GM12874 (cell line): ENCODE data around the gene ARL4A.

Experiments used
- TF ChIP-seq, protein P1 (sequence below): IDR thresholded peaks from 2 replicates; pipeline ENCODE4 v1.5.1; 2011; ENCODE audit warnings: low read depth, mild to moderate bottlenecking, control low read depth, low read length, moderate library complexity; ENCODE audit not compliant: insufficient read depth

The ARL4A gene

DNA sequence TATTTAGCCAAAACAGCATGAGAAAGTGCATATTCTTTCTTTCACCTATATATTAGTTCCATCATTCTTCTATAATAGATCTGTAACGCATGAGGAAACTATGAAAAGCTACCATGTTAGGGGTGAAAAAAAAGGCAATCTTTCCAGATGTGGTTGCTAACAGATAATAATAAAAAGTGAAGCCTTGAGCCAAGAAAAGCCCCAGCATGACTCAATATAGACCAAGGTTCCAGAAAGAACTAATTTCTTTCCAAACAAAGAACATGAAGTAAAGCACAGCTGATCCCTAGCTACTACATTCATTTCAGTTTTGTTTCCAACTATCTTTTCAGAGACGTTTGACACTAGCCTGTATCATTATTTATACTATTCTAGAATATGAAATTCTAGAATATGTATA, 16.4 kb downstream of the ARL4A start:
- TF ChIP-seq, protein P1, sequence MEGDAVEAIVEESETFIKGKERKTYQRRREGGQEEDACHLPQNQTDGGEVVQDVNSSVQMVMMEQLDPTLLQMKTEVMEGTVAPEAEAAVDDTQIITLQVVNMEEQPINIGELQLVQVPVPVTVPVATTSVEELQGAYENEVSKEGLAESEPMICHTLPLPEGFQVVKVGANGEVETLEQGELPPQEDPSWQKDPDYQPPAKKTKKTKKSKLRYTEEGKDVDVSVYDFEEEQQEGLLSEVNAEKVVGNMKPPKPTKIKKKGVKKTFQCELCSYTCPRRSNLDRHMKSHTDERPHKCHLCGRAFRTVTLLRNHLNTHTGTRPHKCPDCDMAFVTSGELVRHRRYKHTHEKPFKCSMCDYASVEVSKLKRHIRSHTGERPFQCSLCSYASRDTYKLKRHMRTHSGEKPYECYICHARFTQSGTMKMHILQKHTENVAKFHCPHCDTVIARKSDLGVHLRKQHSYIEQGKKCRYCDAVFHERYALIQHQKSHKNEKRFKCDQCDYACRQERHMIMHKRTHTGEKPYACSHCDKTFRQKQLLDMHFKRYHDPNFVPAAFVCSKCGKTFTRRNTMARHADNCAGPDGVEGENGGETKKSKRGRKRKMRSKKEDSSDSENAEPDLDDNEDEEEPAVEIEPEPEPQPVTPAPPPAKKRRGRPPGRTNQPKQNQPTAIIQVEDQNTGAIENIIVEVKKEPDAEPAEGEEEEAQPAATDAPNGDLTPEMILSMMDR, result no peak

DNA sequence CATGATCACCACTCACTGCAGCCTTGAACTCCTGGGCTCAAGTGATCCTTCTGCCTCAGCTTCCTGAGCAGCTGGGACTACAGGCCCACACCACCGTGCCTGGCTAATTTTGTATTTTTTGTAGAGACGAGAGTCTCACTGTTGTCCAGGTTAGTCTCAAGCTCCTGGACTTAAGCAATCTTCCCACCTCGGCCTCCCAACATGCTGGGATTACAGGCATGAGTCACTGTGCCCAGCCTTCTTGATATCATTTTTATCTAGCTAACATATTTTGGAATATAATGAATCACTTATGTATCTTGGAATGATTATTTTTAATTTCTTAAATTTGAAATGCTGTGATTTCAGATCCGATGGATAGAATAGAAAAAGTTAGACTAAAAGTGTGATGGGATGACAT, 18.4 kb downstream of the ARL4A start:
- TF ChIP-seq, protein P1, result no peak

GRCh38 chr7:12706900-12707536, 19.6 kb downstream of the ARL4A start:
- TF ChIP-seq, protein P1, result no peak

DNA sequence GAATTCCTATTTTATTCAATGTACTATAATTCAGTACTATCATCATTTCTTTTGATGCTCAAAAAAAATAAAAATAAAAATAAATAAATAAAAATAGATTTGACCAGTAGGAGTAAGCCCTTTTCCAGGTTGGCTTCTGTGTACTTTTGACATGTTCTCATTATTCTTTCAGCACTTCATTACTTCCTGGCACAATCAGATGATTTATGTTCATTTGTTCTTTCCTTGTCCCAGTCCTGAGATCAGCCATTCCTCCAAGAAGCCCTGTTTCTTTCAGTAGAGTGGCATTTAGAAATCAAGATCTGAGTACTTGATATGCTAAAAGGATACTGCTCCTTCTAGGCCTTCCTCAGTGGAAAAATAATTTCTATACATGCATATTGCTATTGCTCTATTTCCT, 20.9 kb downstream of the ARL4A start:
- TF ChIP-seq, protein P1, result no peak

DNA sequence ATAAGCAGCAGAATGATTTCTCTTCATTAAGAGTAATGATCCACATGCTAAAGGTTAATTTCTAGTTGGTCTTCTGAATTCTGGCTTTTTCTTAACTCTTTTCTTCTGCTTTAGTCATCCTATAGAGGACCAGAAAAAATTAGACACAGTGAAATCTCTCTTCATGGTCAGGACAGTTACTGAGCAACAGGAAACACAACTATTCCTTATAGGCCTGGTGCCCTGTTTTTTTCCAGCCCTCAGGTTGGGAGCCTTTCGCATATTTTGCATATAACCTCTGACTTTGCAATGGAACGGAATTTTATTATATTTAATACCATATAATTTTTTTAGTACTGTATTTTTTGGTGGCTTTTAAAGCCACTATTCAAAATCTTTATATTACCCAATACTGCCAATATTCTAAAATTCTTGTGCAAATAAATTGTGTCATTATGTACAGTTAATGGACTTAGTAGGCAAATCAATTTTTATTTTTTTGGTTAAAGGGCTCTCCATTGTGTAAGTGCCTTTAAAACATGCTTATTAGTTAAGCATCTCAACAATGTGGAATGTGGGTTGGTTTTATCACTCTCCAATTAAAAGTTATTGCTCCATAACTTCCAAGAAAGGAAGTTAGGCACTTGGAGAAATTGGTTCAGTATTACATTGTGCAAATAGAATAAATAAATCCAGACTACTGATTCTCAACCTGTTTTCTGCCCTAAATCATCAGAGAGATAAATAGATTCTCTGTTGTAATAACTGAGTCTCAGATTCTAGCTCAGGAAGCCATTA, 22.5 kb downstream of the ARL4A start:
- TF ChIP-seq, protein P1, result no peak

DNA sequence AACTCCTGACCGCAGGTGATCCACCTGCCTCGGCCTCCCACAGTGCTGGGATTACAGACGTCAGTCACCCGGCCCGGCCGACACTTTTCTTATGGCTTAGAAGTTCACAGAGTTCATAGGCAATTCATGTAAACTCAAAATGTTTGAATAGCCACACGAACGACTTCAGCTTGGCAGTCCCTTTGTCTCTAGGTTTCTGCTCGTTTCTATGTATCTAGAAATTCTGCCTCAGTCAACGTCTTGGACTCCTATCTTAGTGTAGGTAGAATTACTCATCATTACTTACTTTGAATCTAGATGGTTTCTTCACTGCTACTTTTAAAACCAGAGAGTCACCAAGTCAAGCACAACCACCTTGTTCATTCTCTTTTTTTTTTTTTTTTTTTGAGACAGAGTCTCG, 23.7 kb downstream of the ARL4A start:
- TF ChIP-seq, protein P1, result no peak

DNA sequence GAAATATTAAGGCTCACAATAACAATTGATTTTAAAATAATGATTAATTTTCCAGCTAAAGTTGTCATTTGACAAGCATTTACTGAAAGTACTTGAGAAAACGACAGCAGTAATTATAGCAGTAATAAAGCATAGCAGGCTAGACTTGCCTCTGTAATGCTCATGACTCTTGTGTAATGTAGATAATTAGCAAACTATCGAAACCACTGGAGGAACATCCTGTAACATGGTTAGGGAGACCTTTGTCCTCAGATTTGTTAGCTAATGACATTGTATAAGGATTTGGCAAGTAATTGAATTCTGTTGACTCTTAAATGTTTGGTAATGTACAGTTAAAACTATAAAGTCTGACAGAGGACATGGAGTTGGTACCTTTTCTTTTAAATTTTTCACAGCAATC, 24.8 kb downstream of the ARL4A start:
- TF ChIP-seq, protein P1, result no peak
